GM21737 (cell line): ENCODE measurements around the gene MAMDC4.
A peak's percentile ranks its signal among the peaks of the same experiment; 100 is the strongest.

Experiments used
- ATAC-seq: cut with Tn5 transposase; IDR thresholded peaks from one replicate; pipeline ENCODE4 v1.9.1; 2021; ENCODE audit warnings: mild to moderate bottlenecking, moderate library complexity; ENCODE audit not compliant: unreplicated experiment

The MAMDC4 gene

DNA sequence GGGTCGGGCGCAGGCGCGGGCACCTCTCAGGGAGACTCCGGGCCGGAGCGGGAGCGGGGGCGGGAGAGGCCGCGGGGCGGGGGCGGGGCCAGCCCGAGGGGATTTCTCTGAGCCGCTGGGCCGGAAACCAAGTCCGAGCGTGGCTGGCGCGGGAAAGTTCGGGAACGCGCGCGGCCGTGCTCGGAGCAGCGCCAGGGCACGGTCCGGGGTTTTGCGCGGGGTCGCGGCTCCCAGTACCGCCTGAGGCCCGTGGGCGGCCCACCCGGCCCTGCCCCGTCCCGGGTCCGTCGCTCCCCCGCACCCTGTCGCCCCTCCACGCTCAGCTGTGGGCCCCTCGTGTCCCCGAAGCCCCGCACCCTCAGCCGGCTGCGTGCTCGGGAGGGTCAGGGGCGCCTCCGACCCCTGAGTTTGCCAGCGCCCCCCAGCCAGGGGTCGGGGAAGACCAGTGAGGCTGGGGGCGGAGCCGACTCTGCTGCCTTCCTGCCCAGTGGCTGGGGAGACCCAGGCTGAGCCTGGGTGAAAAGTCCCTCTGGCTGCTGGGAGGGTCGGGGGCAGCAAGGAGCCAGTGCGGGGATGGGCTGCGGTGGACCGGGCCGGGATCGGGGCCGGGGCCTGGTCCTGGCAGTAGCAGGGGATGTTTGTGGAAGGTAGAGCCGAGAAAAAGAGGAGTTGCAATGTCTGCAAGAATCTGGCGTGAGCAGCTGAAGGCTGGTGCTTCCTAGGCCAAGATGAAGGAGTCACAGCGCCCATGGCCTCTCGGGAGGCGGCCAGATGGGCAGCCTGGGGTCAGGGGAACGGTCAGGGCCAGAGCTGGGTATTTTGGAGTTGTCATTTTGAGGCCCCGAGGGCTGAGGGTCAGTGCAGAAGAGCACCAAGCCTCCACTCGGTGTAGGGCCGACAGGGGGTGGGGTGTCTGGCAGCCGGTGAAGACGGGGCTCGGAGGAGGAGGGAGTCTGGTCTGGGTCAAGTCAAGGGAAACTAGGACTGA, 34.8 kb downstream of the MAMDC4 start:
- ATAC-seq: peak; percentile 13

DNA sequence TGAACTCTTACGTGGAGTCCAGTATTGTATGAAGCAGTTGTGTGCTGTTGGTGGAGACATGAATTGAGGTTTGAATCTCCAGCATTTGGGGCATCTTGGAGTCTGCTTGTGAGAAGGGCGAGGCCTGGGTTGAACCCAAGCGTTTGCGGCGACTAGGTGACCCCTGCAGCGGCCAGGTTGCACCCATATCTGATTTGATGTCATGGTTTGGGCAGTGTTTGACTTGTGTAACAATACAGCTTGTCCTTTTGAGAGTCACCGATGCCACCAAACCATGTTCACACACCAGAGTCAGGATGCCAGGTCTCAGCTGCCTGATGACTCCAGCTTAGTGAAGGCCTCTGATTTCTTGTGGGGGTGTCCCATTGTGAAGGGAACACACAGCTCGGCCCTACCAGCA, 36.3 kb downstream of the MAMDC4 start:
- ATAC-seq: no peak

DNA sequence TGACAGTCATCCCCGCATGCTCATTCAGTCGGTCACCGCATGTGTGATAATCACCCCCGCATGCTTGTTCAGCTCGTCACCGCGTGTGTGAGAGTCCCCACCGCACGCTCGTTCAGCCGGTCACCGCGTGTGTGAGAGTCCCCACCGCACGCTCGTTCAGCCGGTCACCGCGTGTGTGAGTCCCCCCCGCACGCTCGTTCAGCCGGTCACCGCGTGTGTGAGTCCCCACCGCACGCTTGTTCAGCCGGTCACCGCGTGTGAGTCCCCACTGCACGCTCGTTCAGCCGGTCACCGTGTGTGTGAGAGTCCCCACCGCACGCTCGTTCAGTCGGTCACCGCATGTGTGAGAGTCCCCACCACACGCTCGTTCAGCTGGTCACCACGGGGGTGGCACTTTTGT, 37.7 kb downstream of the MAMDC4 start:
- ATAC-seq: no peak

DNA sequence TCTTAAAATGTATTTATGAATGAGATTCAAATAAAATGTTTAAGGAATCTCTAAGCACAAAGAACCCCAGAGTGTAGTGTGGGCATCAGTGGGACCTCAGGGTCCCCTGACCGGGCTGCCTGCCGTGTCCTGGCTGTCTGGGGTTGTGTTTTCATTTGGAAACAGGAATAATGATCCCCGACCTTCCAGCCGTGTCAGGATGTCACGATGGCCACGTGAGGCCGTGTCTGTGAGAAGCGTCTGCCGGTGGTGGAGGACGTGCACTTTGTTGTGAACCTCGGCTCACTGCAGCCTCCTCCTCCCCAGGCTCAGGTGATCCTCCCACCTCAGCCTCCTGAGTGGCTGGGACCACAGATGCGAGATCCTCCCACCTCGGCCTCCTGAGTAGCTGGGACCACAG, 38.5 kb downstream of the MAMDC4 start:
- ATAC-seq: no peak

DNA sequence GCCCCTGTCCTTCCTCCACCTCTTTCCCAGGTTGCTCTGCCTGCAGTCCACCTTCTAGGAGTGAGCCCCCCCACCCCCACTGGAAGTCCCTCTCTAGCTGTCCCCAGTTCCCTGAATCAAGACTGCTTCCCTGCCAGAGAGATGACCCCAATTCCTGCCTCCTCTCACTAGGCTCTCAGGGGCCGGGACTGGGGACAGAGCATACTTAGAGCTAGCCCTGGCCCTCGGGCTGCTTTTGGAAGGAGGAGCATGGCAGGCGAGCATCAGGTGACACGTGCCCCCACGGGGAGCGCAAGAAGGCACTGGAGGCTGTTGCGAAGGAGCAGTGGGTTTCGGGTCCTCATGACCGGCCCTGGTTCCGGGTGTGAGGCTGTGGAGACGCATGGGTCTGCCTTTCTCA, 43.9 kb downstream of the MAMDC4 start:
- no peak for ATAC-seq

GRCh38 chr9:136898483-136899100, 46.4 kb downstream of the MAMDC4 start:
- ATAC-seq: no peak

- ATAC-seq: no peak
These were observed 47.0 kb downstream of the MAMDC4 start for GRCh38 chr9:136899196-136899595.

DNA sequence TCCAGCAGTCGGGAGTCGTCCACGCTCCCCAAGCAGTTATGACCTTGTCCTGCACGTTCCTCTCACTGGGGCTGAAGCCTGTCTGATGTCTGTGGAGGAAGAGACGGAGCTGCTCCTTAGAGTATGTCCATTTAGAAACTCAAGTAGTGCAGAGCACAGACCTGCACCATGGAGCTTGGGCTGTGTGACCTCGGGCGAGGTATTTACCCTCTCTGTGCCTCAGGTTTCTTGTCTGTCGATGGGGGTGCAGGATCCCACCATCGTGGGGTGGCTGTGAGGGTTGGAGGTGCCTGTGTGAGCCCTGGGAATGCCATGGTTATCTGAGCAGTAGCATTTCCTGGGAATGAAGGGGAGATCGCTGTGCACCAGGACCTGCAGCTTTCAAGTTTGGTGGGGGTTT, 48.4 kb downstream of the MAMDC4 start:
- no peak for ATAC-seq

- ATAC-seq: no peak
These were observed 48.9 kb downstream of the MAMDC4 start for GRCh38 chr9:136900988-136901515.

- peak; percentile 52 for ATAC-seq
These were observed 49.5 kb downstream of the MAMDC4 start for GRCh38 chr9:136901516-136902258.

DNA sequence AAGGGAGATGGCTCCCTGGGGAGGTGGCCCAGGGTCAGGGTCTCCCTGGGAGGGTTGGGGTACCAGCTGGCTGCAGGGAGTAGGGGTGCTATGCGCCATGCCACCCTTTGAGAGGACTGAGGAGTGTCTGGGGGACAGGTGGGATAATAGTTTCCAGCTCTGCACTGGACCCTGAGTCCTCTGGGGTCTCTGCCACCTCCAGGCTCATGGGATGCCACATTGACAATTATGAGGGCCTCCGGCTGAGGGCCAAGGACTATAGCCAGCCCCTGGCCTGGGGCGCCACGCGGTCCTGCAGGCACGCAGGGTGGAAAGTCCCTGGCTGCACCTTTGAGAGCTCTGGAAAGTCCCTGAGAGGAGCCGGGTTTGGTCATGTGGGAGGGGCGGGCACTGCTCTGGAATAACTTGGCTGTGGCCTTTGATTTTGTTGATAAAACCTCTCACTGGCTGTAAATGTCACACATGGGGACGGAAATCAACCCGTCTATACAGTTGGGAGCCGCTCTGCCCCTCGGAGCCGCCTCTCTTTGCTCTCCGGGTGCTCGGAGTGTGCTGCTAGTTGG, 50.2 kb downstream of the MAMDC4 start:
- peak; percentile 58 for ATAC-seq

DNA sequence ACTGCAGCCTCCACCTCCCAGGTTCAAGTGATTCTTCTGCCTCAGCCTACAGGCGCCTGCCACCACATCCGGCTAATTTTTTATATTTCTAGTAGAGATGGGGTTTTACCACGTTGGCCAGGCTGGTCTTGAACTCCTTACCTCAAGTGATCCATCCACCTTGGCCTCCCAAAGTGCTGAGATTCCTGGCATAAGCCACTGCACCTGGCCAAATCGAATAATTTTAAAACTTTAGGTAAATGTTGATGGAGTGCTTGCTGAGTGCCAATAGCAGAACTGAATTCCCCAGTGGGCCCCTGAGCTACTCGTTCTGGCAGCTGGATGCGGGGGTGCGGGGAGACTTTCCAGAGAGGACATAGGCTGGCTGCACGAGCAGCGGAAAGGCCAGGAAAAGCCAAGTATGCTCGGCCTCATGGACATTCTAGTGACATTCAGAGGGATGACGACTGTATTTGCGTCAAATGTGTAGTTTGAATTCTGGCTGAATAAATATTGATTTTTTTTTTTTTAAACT, 51.0 kb downstream of the MAMDC4 start:
- no peak for ATAC-seq

DNA sequence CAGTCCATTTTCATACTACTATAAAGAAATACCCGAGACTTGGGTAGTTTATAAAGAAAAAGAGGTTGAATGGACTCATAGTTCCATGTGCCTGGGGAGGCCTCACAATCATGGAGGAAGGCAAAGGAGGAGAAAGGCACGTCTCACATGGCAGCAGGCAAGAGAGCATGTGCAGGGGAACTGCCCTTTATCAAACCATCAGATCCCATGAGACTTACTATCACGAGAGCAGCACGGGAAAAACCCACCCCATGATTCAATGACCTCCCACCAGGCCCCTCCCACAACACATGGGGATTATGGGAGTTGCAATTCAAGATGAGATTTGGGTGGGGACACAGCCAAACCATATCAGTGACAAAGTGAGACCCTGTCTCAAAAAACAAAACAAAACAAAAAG, 54.1 kb downstream of the MAMDC4 start:
- ATAC-seq: no peak

DNA sequence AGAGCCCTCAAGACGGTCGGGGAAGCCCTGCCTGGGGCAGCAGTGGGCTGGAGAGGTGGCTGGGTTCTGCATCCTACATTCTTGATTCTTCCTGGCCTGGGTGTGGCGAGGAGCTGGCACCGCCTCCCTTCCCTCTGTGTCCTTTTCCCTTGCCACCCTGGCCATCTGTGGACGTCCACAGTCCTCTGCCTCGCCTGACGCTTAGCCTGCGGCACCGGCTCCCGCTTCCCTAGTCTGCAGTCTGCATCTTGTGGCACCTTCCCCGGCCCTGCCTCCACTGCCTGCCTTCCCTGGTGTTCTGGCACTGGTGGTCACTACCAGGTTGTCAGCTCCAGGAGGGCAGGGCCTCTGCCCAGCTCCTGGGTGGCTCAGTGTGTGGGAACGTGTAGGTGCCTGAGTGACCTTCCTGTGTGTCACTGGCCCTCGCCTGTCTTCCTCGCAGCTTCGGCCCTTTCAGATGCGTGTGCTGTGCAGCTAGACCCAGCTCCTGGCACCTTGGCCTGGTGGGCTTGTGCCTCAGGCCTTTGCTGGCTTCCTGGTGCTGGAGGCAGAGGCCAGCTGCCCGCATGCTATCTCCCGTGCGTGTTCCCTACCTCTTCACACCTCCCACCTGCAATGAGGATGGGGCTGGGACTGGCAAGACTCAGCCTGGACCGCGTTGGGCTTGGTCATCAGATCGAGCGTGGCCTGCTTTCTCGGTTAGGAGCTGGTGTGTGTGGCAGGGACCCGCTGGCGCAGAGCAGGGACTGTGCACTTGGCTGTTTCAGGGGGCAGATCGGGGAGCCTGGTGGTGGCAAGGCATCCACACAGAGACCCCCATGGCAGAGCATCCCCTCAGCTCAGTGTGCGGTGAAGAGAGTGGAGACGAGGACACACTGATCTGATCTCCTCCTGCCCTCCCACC, 55.1 kb downstream of the MAMDC4 start:
- no peak for ATAC-seq
